OCI-LY7 (cell line): Measurements from ENCODE around the gene PPIH. TPM values are rescaled to one million over a fixed set of nuclear protein-coding genes. Genes with fewer than 3 reads are reported as not detected.
"Not testable (repeated sequence)": the region's sequence is repeated elsewhere in the genome, so short reads cannot be mapped to it uniquely, and the experiment has no call there.

Experiments used
- BruUV-seq: library from RNA; stranded (reverse); fragments of 400-500 nt; replicated peaks from 2 replicates; lab custom pipeline; 2021; lab: Mats Ljungman, UMichigan
- CTCF ChIA-PET: fragments of 300-600 bp; sonication (Branson Sonifier 250); formaldehyde crosslinking; loops from one replicate; lab custom pipeline; 2022; ENCODE audit warnings: antibody characterized with exemption; ENCODE audit not compliant: unreplicated experiment; lab: Charles Lee
- POLR2A ChIA-PET: fragments of 300-600 bp; sonication (Branson Sonifier 250); formaldehyde crosslinking; loops from one replicate; lab custom pipeline; 2022; ENCODE audit warnings: antibody characterized with exemption; lab: Charles Lee
- DNase-seq: peaks from one replicate; pipeline ENCODE4 v3.0.0-alpha.2; 2015; ENCODE audit warnings: low spot score
- H2AFZ ChIP-seq: fragments of 200-600 bp; sonication (generic), shearing (Covaris generic); 2 replicates; pipeline ENCODE4 v1.6.1; 2014; ENCODE audit warnings: mild to moderate bottlenecking, antibody characterized with exemption, low read length, moderate library complexity
- H3K27ac ChIP-seq: fragments of 200-600 bp; sonication (generic); 2 replicates; pipeline ENCODE4 v1.5.1; 2014; ENCODE audit warnings: mixed run types, low read depth, mild to moderate bottlenecking, moderate library complexity, low read length, inconsistent platforms; ENCODE audit not compliant: poor library complexity, severe bottlenecking
- H3K36me3 ChIP-seq: fragments of 200-600 bp; sonication (generic); 2 replicates; pipeline ENCODE4 v1.6.1; 2014; ENCODE audit warnings: mild to moderate bottlenecking, antibody characterized with exemption, low read length, moderate library complexity, mixed read lengths; ENCODE audit not compliant: insufficient read depth
- H3K4me1 ChIP-seq: fragments of 200-600 bp; sonication (generic); 2 replicates; pipeline ENCODE4 v1.5.1; 2014; ENCODE audit warnings: mild to moderate bottlenecking, low read length; ENCODE audit not compliant: insufficient read depth, poor library complexity, severe bottlenecking
- H3K4me2 ChIP-seq: fragments of 200-600 bp; sonication (generic); 2 replicates; pipeline ENCODE4 v1.6.1; 2014; ENCODE audit warnings: mild to moderate bottlenecking, low read length
- H3K4me3 ChIP-seq: fragments of 200-600 bp; sonication (generic); 2 replicates; pipeline ENCODE4 v1.5.1; 2014; ENCODE audit warnings: mild to moderate bottlenecking, low read depth, low read length; ENCODE audit not compliant: poor library complexity, severe bottlenecking
- H3K79me2 ChIP-seq: fragments of 200-600 bp; sonication (generic); 2 replicates; pipeline ENCODE4 v1.6.1; 2016; ENCODE audit warnings: low read depth, mild to moderate bottlenecking, low read length, moderate library complexity, mixed read lengths; ENCODE audit not compliant: insufficient read depth
- H3K9me2 ChIP-seq: fragments of 200-600 bp; sonication (generic); 2 replicates; pipeline ENCODE4 v1.6.1; 2016; ENCODE audit warnings: mild to moderate bottlenecking, low read length, mixed read lengths; ENCODE audit not compliant: insufficient read depth
- H3K9me3 ChIP-seq: fragments of 200-600 bp; sonication (generic); 2 replicates; pipeline ENCODE4 v1.6.1; 2014; ENCODE audit warnings: mild to moderate bottlenecking, mixed run types, low read length, mixed read lengths
- H4K20me1 ChIP-seq: fragments of 200-600 bp; sonication (generic); 2 replicates; pipeline ENCODE4 v1.6.1; 2014; ENCODE audit warnings: mild to moderate bottlenecking, antibody characterized with exemption, low read length, moderate library complexity, mixed read lengths; ENCODE audit not compliant: insufficient read depth
- EZH2phosphoT487 ChIP-seq: fragments of 200-600 bp; sonication (generic); IDR thresholded peaks from 2 replicates; pipeline ENCODE4 v1.6.1; 2018; ENCODE audit warnings: low read depth, borderline replicate concordance, mild to moderate bottlenecking, mixed run types, antibody characterized with exemption, low read length, moderate library complexity, mixed read lengths
- intact Hi-C: fragments of 100-400 bp; cut with micrococcal nuclease; formaldehyde crosslinking; loops from one replicate; pipeline ENCODE4 v1.10.0; 2022; ENCODE audit not compliant: unreplicated experiment
- total RNA-seq, 2 experiments: library from RNA; depleted of rRNA in 1 of 2; stranded (reverse); fragments of >200 nt in 1 of 2; shearing (Covaris generic) in 1 of 2; gene quantifications; 2 replicates each; pipeline ENCODE4 v1.2.3, GENCODE V29; 2014 to 2022
- TF ChIP-seq, protein P1 (sequence below): fragments of 200-600 bp; sonication (generic); conservative IDR thresholded peaks from 2 replicates; pipeline ENCODE4 v1.5.1; 2014; ENCODE audit warnings: mild to moderate bottlenecking, antibody characterized with exemption, low read length, moderate library complexity, mixed read lengths

PPIH gene
- total RNA-seq, 2 experiments from 2014 or later = 74.4 to 100 TPM

DNA sequence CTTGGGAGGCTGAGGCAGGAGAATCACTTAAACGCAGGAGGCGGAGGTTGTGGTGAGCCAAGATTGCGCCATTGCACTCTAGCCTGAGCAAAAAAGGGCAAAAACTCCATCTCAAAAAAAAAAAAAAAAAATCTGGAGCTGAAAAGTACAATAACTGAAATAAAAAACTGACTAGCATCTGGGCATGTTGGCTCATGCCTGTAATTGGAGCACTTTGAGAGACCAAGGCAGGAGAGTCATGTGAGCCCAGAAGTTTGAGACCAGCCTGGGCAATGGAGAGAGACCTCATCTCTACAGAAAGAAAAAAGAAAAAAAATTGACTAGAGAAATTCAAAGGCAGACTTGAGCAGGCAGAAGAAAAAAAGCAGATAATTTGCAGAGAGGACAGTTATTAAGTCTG, 63.7 kb downstream of the PPIH start:
- H3K4me1 ChIP-seq = no peaks in the 10 kb centered on the region
- no peak overlapping the region for H3K27ac ChIP-seq
- ChIA-PET CTCF (no interaction called here), POLR2A (interaction anchor here (0.6 kb wide), 1 partner anchor 197 kb away, joined by 3 read pairs; no protein-coding TSS in a partner anchor)
- no peak overlapping the region for H3K4me2 ChIP-seq
- no peaks in the 10 kb centered on the region for H4K20me1 ChIP-seq
- no peaks in the 10 kb centered on the region for H3K9me3 ChIP-seq
- BruUV-seq = no TSS peak
- no peak overlapping the region for H2AFZ ChIP-seq
- no peak for TF ChIP-seq EZH2phosphoT487
- TF ChIP-seq, protein P1, sequence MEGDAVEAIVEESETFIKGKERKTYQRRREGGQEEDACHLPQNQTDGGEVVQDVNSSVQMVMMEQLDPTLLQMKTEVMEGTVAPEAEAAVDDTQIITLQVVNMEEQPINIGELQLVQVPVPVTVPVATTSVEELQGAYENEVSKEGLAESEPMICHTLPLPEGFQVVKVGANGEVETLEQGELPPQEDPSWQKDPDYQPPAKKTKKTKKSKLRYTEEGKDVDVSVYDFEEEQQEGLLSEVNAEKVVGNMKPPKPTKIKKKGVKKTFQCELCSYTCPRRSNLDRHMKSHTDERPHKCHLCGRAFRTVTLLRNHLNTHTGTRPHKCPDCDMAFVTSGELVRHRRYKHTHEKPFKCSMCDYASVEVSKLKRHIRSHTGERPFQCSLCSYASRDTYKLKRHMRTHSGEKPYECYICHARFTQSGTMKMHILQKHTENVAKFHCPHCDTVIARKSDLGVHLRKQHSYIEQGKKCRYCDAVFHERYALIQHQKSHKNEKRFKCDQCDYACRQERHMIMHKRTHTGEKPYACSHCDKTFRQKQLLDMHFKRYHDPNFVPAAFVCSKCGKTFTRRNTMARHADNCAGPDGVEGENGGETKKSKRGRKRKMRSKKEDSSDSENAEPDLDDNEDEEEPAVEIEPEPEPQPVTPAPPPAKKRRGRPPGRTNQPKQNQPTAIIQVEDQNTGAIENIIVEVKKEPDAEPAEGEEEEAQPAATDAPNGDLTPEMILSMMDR = no peak
- intact Hi-C loops = no loop called here
- no peak overlapping the region for H3K4me3 ChIP-seq
- no peaks in the 10 kb centered on the region for H3K9me2 ChIP-seq
- peaks cover 23% of the 10 kb centered on the region for H3K36me3 ChIP-seq
- no peak for DNase-seq
- no peaks in the 10 kb centered on the region for H3K79me2 ChIP-seq

DNA sequence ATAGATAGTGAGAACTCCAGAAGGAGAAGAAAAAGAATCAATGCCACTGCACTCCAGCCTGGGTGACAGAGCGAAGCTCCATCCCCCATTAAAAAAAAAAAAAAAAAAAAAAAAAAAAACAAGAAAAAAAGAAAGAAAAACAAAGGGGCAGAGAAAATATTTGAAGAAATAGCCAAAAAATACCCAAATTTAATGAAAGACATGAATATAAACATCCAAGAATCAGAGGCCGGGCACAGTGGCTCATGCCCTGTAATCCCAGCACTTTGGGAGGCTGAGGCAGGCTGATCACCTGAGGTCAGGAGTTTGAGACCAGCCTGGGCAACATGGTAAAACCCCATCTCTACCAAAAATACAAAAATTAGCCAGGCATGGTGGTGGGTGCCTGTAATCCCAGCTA, 64.2 kb downstream of the PPIH start:
- H3K4me1 ChIP-seq, H3K9me3 ChIP-seq, H3K27ac ChIP-seq, H4K20me1 ChIP-seq, H3K4me2 ChIP-seq, H3K9me2 ChIP-seq, H2AFZ ChIP-seq, DNase-seq, H3K4me3 ChIP-seq, BruUV-seq, intact Hi-C loops, H3K79me2 ChIP-seq: not testable (repeated sequence)
- H3K36me3 ChIP-seq = peaks cover 18% of the 10 kb centered on the region
- POLR2A ChIA-PET = interaction anchor here (0.6 to 1.0 kb wide), 3 partner anchors 9 to 198 kb away, joined by 3 read pairs; no protein-coding TSS in a partner anchor
- CTCF ChIA-PET = interaction anchor here (0.6 kb wide), 1 partner anchor 22 kb away, joined by 3 read pairs; no protein-coding TSS in a partner anchor

DNA sequence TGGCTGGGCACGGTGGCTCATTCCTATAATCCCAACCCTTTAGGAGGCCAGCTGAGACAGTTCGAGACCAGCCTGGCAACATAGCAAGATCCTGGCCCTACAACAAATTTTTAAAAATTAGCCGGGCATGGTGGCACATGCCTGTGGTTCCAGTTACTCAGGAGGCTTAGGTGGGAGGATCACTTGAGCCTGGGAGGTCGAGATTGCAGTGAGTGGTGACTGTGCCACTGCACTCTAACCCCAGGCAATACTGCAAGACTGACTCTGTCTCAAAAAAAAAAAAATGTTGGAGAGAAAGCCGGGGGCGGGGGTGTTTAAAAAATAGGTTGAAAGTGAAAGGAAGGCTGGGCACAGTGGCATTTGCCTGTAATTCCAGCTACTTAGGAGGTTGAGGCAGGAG, 65.3 kb downstream of the PPIH start:
- POLR2A ChIA-PET = interaction anchor here (0.6 to 0.7 kb wide), 2 partner anchors 11 to 55 kb away, joined by 3 read pairs; no protein-coding TSS in a partner anchor
- no peaks in the 10 kb centered on the region for H3K4me1 ChIP-seq
- no peak overlapping the region for H3K4me3 ChIP-seq
- H4K20me1 ChIP-seq = no peaks in the 10 kb centered on the region
- TF ChIP-seq, protein P1 = no peak
- no peak for TF ChIP-seq EZH2phosphoT487
- no peak overlapping the region for H2AFZ ChIP-seq
- intact Hi-C loops = no loop called here
- CTCF ChIA-PET = no interaction called here
- no peak for DNase-seq
- no peaks in the 10 kb centered on the region for H3K9me2 ChIP-seq
- BruUV-seq = no TSS peak
- H3K36me3 ChIP-seq = peaks cover 7% of the 10 kb centered on the region
- H3K79me2 ChIP-seq = no peaks in the 10 kb centered on the region
- no peak overlapping the region for H3K4me2 ChIP-seq
- H3K27ac ChIP-seq = no peak overlapping the region
- H3K9me3 ChIP-seq = no peaks in the 10 kb centered on the region

DNA sequence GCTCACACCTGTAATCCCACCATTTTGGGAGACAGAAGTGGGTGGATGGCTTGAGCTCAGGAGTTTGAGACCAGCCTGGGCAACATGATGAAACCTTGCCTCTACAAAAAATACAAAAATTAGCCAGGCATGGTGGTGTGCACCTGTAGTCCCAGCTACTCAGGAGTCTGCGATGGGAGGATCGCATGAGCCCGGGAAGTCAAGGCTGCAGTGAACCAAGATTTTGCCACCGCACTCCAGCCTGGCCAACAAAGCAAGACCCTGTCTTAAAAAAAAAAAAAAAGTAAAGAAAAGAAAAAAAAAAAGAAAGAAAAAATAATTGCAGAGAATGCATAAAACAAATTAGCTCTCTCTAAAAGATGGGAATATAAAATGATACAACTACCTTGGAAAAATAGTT, 67.6 kb downstream of the PPIH start:
- H3K4me3 ChIP-seq, intact Hi-C loops, H2AFZ ChIP-seq, H4K20me1 ChIP-seq, H3K4me2 ChIP-seq, H3K79me2 ChIP-seq, H3K4me1 ChIP-seq, H3K9me3 ChIP-seq, H3K9me2 ChIP-seq, H3K27ac ChIP-seq, H3K36me3 ChIP-seq, CTCF ChIA-PET, DNase-seq, BruUV-seq: not testable (repeated sequence)
- POLR2A ChIA-PET = interaction anchor here (0.6 to 0.9 kb wide), 2 partner anchors 11 to 245 kb away, joined by 3 read pairs; no protein-coding TSS in a partner anchor
